ENCODE measurements around the gene CHRNA7.
"Not testable (repeated sequence)": the region's sequence is repeated elsewhere in the genome, so short reads cannot be mapped to it uniquely, and the experiment has no call there.

The CHRNA7 gene

GRCh38 chr15:32120577-32121383, 90.5 kb downstream of the CHRNA7 start:
- no peak for DNase-seq (ENCODE audit: low spot score)

GRCh38 chr15:32121384-32121695, 91.0 kb downstream of the CHRNA7 start:
- no peak for DNase-seq (ENCODE audit: low spot score)

GRCh38 chr15:32122013-32122412, 91.7 kb downstream of the CHRNA7 start:
- no peak for DNase-seq (ENCODE audit: low spot score)

- DNase-seq (ENCODE audit: low spot score), result no peak
Measured at GRCh38 chr15:32123473-32123872, 93.2 kb downstream of the CHRNA7 start.

- DNase-seq (ENCODE audit: low spot score), result no peak
Measured at GRCh38 chr15:32124726-32125125, 94.4 kb downstream of the CHRNA7 start.

GRCh38 chr15:32125595-32125994, 95.3 kb downstream of the CHRNA7 start:
- no peak for DNase-seq (ENCODE audit: low spot score)

GRCh38 chr15:32129815-32130214, 99.5 kb downstream of the CHRNA7 start:
- no peak for DNase-seq (ENCODE audit: low spot score)

- no peak for DNase-seq (ENCODE audit: low spot score)
Measured at GRCh38 chr15:32130823-32131222, 100.5 kb downstream of the CHRNA7 start.

- no peak for DNase-seq (ENCODE audit: low spot score)
Measured at GRCh38 chr15:32131803-32132202, 101.5 kb downstream of the CHRNA7 start.

- no peak for DNase-seq (ENCODE audit: low spot score)
Measured at GRCh38 chr15:32132859-32133258, 102.5 kb downstream of the CHRNA7 start.

GRCh38 chr15:32134842-32135241, 104.5 kb downstream of the CHRNA7 start:
- no peak for DNase-seq (ENCODE audit: low spot score)

GRCh38 chr15:32135335-32135734, 105.0 kb downstream of the CHRNA7 start:
- no peak for DNase-seq (ENCODE audit: low spot score)

GRCh38 chr15:32145512-32145911, 115.2 kb downstream of the CHRNA7 start:
- not testable (repeated sequence) for DNase-seq (ENCODE audit: low spot score)

- DNase-seq (ENCODE audit: low spot score), result no peak
Measured at GRCh38 chr15:32148833-32149555, 118.7 kb downstream of the CHRNA7 start.

- DNase-seq (ENCODE audit: low spot score), result no peak
Measured at GRCh38 chr15:32152574-32152973, 122.3 kb downstream of the CHRNA7 start.

GRCh38 chr15:32153868-32154623, 123.7 kb downstream of the CHRNA7 start:
- DNase-seq (ENCODE audit: low spot score), result not testable (repeated sequence)

GRCh38 chr15:32162143-32162542, 131.8 kb downstream of the CHRNA7 start:
- not testable (repeated sequence) for DNase-seq (ENCODE audit: low spot score)

GRCh38 chr15:32164065-32164464, 133.8 kb downstream of the CHRNA7 start:
- not testable (repeated sequence) for DNase-seq (ENCODE audit: low spot score)

GRCh38 chr15:32164747-32165146, 134.4 kb downstream of the CHRNA7 start:
- DNase-seq (ENCODE audit: low spot score), result not testable (repeated sequence)

GRCh38 chr15:32165775-32166174, 135.5 kb downstream of the CHRNA7 start:
- not testable (repeated sequence) for DNase-seq (ENCODE audit: low spot score)

GRCh38 chr15:32166270-32166669, 136.0 kb downstream of the CHRNA7 start:
- DNase-seq (ENCODE audit: low spot score), result not testable (repeated sequence)

- not testable (repeated sequence) for DNase-seq (ENCODE audit: low spot score)
Measured at GRCh38 chr15:32167913-32168312, 137.6 kb downstream of the CHRNA7 start.

- not testable (repeated sequence) for DNase-seq (ENCODE audit: low spot score)
Measured at GRCh38 chr15:32180579-32180978, 150.3 kb downstream of the CHRNA7 start.

All from activated CD4-positive, alpha-beta T cell treated with anti-CD3 and anti-CD28 coated beads, Interleukin-2, Interleukin-4, amounts not matched to agents 100 ng/mL and 50 ng/mL, durations not matched to agents 16 hours and 8 hours (primary cell).